ENCODE results near the gene CNR2. TPM values are rescaled to one million over a fixed set of nuclear protein-coding genes. Genes with fewer than 3 reads are reported as not detected.
"Not testable (repeated sequence)": the region's sequence is repeated elsewhere in the genome, so short reads cannot be mapped to it uniquely, and the experiment has no call there.

CNR2 gene
- total and polyA plus RNA-seq, 10 donors, result 15.0 to 26.6 (median 19.9) TPM

DNA sequence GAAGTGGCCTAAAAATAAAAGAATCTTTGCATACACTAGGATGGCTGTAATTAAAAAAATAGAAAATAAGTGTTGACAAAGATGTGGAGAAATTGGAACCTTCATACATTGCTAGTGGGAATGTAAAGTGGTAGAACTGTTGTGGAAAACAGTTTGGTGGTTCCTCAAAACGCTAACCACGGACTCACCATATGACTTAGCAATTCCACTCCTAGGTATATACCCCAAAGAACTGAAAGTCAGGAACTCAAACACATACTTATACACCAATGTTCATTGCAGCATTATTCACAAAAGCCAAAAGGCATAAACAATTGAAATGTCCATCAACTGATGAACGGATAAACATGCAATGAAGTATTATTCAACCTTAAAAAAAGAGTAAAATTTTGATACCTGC is 77.1 kb downstream of the CNR2 start:
- 37 to 65% (median 47%) methylated on average over 3 of the region's 3 CpGs for WGBS, 5 donors
- Histone ChIP-seq H3K27me3 (replicated peaks in 1 of 7) (peaks cover 0 to 5% (median 0%) of the 10 kb centered on the region in 7 donors), H3K27ac (no peak overlapping the region), H3K4me3 (no peak overlapping the region), H3K4me1 (peaks cover 5 to 15% (median 12%) of the 10 kb centered on the region in 6 donors), H3K36me3 (no peaks in the 10 kb centered on the region), H3K9me3 (no peaks in the 10 kb centered on the region)
- intact Hi-C loops (cut with DNase I; ENCODE audit: low total_unique reads), result no loop called here
- no peak for DNase-seq
- TF ChIP-seq POLR2A (IDR thresholded peaks at IDR 0.05) (no peak), POLR2AphosphoS5 (IDR thresholded peaks at IDR 0.05) (no peak)
- TF ChIP-seq, protein P1, sequence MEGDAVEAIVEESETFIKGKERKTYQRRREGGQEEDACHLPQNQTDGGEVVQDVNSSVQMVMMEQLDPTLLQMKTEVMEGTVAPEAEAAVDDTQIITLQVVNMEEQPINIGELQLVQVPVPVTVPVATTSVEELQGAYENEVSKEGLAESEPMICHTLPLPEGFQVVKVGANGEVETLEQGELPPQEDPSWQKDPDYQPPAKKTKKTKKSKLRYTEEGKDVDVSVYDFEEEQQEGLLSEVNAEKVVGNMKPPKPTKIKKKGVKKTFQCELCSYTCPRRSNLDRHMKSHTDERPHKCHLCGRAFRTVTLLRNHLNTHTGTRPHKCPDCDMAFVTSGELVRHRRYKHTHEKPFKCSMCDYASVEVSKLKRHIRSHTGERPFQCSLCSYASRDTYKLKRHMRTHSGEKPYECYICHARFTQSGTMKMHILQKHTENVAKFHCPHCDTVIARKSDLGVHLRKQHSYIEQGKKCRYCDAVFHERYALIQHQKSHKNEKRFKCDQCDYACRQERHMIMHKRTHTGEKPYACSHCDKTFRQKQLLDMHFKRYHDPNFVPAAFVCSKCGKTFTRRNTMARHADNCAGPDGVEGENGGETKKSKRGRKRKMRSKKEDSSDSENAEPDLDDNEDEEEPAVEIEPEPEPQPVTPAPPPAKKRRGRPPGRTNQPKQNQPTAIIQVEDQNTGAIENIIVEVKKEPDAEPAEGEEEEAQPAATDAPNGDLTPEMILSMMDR (IDR thresholded peaks at IDR 0.05 in 8 of 11, conservative IDR thresholded peaks at IDR 0.05 in 3 of 11), result no peak

DNA sequence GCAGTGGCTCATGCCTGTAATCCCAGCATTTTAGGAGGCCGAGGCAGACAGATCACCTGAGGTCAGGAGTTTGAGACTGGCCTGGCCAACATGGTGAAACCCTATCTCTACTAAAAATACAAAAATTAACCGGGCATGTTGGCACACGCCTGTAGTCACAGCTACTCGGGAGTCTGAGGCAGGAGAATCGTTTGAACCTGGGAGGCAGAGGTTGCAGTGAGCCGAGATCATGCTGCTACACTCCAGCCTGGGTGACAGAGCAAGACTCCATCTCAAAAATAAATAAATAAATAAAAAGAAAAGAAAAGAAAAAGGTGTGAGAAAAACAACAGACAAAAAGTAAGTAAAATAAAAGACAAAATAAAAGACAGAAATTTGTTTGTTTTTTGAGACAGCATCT is 79.0 kb downstream of the CNR2 start:
- H3K27me3 ChIP-seq (replicated peaks in 1 of 7); H3K9me3 ChIP-seq; H3K36me3 ChIP-seq; intact Hi-C loops (cut with DNase I; ENCODE audit: low total_unique reads); H3K27ac ChIP-seq; H3K4me3 ChIP-seq; DNase-seq: not testable (repeated sequence)
- peaks cover 5 to 15% (median 12%) of the 10 kb centered on the region in 6 donors for H3K4me1 ChIP-seq
- WGBS, 5 donors, result 85 to 93% (median 90%) methylated on average over 6 of the region's 6 CpGs

DNA sequence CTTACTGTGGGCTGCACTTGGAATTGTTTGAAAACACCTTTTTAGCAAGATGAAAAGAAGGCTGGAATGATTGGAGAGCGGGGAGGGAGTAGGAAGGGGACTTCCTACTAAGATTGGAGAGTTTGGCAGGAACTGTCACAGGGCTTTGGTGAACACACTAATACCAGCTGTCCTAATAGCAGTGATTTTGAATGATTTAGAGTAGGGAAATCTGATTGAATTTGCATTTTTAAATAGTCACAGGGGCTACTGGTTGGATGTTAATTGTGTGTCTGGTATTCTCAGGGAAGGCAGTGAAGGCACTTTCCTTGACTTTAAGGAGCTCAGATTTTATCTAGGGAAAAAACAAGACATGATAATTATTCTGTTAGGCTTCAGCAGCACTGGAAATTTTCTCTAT is 85.4 kb downstream of the CNR2 start:
- WGBS, 5 donors, result 75 to 94% (median 86%) methylated on average over 1 of the region's 1 CpG
- peaks cover 6 to 31% (median 15%) of the 10 kb centered on the region in 6 donors for H3K4me1 ChIP-seq
- no peaks in the 10 kb centered on the region for H3K36me3 ChIP-seq
- intact Hi-C loops (cut with DNase I; ENCODE audit: low total_unique reads), result no loop called here
- no peak for DNase-seq
- H3K27ac ChIP-seq, result no peak overlapping the region
- H3K9me3 ChIP-seq, result no peaks in the 10 kb centered on the region
- TF ChIP-seq, protein P1 (IDR thresholded peaks at IDR 0.05 in 8 of 11, conservative IDR thresholded peaks at IDR 0.05 in 3 of 11), result no peak
- no peak for TF ChIP-seq POLR2A (IDR thresholded peaks at IDR 0.05)
- no peak for TF ChIP-seq POLR2AphosphoS5 (IDR thresholded peaks at IDR 0.05)
- H3K27me3 ChIP-seq (replicated peaks in 1 of 7), result no peaks in the 10 kb centered on the region
- H3K4me3 ChIP-seq, result no peak overlapping the region

DNA sequence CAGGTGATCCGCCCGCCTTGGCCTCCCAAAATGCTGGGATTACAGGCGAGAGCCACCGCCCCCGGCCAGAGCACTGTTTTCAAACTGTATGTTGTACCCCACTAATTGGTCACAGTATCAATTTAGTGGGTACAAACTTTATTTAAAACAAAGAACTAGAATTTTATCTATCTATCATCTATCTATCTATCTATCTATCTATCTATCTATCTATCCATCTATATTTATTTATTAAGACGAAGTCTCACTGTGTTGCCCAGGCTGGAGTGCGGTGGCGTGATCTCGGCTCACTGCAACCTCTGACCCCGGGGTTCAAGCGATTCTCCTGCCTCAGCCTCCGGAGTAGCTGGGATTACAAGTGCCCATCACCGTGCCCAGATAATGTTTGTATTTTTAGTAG is 86.6 kb downstream of the CNR2 start:
- H3K36me3 ChIP-seq; H3K4me3 ChIP-seq; H3K27ac ChIP-seq; DNase-seq; H3K9me3 ChIP-seq; intact Hi-C loops (cut with DNase I; ENCODE audit: low total_unique reads); H3K27me3 ChIP-seq (replicated peaks in 1 of 7): not testable (repeated sequence)
- WGBS, 5 donors, result 96 to 99% (median 98%) methylated on average over 13 of the region's 13 CpGs
- H3K4me1 ChIP-seq, result peaks cover 6 to 32% (median 15%) of the 10 kb centered on the region in 6 donors

DNA sequence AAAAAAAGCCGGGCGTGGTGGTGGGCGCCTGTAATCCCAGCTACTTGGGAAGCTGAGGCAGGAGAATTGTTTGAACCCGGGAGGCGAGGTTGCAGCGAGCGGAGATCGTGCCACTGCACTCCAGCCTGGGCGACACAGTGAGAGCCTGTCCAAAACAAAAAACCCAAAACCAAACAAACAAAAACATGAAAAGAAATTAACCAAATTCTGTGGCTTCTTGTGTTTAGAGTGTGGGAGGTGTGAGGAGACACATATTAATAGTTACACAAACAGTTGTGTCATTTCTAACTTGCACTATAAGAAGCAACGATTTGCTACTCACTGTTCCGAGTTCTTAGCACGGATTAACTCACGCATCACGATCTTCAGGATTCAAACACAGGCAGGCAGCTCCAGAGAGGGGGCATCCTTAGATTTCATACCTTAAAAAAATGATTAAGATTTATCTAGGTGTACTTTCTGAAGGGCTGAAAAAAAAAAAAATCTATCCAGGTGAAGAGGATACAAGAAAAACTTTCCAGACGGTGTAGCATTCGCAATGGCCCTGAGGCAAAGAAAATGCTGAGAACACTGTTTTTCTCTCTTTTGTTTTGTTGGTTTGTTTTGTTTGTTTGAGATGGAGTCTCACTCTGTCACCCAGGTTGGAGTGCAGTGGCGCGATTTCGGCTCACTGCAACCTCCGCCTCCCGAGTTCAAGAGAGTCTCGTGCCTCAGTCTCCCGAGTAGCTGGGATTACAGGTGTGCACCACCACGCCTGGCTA is 87.2 kb downstream of the CNR2 start:
- H3K36me3 ChIP-seq, result no peaks in the 10 kb centered on the region
- H3K27me3 ChIP-seq (replicated peaks in 1 of 7), result no peaks in the 10 kb centered on the region
- intact Hi-C loops (cut with DNase I; ENCODE audit: low total_unique reads), result no loop called here
- 57 to 67% (median 63%) methylated on average over 23 to 24 of the region's 24 CpGs for WGBS, 5 donors
- no peak for DNase-seq
- H3K4me1 ChIP-seq, result peaks cover 6 to 32% (median 15%) of the 10 kb centered on the region in 6 donors
- H3K4me3 ChIP-seq, result peak overlapping the region; percentile 56 to 97 (median 82)
- no peak for TF ChIP-seq POLR2AphosphoS5 (IDR thresholded peaks at IDR 0.05)
- H3K27ac ChIP-seq, result peak overlapping the region; percentile 91 to 97 (median 92)
- no peaks in the 10 kb centered on the region for H3K9me3 ChIP-seq
